NK-92 treated with Interleukin-12 subunit alpha and Interleukin-12 subunit beta, amount 100 ng/mL, for 24 hours (cell line): ENCODE measurements around the gene NCK1.
A peak's percentile ranks its signal among the peaks of the same experiment; 100 is the strongest.

Experiments used
- DNase-seq: peaks from one replicate; lab custom pipeline; 2025; lab: John Stamatoyannopoulos, UW

The NCK1 gene

DNA sequence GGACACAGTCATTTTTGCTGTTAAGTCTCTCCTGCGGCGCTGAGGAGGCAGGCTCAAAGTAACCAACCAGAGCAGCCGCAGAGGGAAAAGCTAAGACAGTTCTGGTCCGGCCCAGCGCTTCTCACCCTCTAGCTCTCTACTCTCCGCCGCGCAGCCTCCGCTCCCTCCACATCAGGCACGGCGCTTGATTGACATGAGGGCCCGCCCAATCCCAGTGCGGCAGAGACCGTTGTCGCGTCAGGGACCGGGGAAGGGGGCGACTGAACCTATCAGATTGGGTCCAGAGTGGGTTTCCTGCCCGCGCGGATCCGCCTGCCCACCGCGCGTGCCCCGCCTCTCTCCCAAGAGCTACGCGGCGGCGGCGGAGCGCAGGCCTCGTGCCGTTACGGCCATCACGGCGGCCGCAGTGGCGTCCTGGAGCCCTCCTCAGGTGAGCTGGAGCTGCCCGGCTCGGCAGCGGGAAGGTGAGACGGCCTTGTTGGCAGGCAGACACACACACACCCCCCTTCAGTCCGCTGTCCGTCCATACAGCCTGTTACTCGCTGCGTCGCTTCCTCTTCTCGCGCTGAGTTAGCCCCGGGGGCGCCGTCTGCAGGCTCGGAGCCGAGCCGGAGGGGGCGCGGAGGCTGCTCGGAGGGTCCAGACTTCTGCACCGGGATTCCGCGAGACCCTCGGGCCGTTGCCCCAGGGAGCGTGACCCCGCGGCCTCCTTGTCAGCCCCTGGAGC, at the start of gene NCK1:
Gene NCK1, plus strand, starts transcription at position 319 of the 727 bp plus-strand sequence. CDS start 65,794 bp downstream, outside the sequence.
- DNase-seq = peak; percentile 98

DNA sequence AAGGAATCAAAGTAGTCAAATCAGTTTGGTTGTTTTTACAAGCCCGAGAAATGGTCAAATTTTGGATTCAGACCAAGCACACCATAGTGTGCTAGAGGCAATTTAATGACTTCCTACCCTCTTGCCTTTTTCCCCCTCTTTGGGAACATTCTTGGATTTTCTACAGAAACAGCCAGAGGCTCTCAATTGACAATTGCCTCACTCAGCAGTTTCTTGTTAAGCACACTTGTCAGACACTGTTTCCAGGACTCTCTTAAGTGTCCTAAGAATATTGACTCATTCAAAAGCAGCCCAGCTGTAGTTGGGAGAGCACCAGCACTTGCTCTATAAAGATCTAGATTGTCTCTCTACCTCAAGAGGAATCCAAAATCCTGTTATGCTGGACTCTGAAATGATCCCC, 44.6 kb upstream of the NCK1 start:
- DNase-seq = no peak

DNA sequence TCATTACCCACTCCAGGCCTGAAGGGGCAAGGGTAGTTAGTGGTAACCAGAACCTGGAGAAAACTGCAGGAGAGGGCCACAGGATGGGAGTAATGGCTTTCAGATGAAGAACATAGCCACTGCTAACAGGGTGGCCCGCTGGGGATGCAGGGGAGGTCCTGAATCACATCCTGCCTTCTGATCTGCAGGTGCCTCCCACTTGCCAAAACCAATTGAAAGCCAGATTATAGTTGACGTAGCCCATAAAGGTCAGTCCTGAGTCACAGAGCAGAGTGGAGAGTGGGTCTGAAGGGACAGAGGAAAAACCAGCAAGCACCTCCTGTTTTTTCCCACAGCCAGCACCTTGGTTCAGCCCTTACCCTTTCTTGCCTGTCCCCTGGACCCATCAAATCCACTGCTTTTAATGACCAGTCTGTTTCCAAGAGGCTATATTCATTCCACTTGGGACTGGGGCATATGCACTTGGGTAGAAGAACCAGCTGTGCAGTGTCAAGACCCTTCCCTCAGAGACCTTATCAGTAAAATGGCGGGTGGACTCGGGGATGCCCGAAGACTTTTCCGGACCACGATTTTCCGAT, 43.7 kb upstream of the NCK1 start:
- DNase-seq = no peak

DNA sequence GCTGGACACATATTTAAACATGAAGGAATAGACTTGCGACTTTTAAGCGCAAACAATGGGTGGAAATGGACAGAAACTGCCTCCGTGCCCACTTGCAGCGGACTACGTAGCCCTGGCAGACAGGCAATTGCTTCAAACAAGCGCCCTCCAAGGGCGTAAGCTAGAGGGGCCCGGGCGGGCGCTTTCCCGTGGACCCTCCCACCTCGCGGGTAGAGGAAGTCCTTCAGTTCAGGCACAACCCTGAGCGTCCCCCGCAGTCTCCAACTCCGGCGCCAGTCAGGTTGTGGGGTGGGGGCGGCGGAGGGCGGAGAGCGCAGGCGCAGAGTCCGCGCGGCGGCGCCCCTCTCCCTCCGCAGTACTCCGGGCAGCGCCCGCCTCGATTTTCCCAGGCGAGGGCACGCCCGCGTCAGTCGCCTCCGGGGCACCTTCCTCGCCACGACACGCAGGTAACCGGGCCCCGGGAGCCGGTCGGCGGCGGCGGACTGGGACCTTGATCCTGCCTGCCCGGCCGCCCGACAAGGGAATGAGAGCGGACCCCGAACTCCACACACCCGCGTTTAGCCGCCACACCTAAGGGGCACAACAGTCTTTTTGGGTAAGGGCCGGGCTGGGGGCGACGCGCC, 43.1 kb upstream of the NCK1 start, which contains the start of gene SLC35G2:
Gene SLC35G2, plus strand, starts transcription at position 358 of the 623 bp plus-strand sequence. CDS start 35,335 bp downstream, outside the sequence.
- no peak for DNase-seq

DNA sequence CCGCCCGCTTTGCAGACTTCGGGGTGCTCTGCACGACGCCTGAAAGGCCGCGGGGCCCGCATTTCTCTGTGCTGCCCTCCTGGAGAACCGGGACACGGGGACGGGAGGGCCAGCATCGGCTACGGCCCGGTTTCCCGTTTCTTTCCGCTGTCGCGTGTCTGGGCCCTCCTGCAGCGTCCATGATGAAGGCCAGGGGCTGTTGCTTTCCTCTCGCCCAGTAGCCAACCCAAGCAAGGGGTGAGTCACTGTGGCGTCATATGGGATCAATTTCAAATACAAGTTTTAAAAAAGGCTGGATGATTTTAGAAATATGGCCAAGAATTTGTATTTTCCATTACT, 42.6 kb upstream of the NCK1 start:
- DNase-seq = no peak

DNA sequence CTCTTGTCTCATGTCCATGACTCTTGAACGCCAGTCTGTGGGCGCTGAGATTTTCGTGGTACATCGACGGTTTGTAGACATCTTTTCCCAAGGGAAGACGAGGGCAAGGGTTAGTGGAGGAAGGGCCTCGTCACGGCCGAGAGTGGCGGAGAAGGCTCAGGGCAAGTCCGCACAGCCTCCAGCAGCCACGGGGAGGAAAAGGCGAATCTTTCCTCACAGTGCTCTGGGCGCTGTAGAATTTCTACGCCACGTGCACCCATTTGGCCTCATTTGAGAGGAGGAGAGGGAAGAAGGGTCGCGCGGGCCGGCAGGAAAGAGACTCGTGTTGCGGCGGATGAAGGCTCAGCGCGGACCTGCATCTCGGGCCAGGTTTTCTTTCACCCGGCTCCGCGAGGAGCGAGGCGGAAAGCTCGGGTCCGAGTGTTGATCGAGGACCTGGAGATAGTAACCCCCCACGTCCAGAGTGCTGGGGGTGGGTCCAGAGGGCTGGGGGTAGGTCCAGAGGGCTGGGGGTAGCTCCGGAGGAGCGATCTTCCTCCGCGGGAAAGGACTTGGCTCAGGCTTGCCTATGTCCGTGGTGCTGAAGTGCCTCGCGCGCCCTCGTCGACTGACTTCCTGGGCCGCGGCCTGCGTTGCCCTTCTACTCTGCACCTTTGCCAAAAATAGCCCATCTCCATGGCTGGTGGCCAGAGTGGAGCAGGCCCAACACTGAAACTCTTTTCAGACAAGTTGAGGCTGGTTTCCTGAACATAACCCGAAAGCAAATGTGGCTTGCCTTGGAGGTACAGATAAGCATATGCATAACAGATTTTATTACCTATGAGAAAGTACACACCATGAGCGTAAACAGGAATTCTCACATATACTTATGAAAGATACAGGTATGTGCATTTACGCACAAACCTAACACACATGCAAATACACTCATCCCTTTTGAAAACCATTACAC, 42.0 kb upstream of the NCK1 start:
- DNase-seq = no peak

DNA sequence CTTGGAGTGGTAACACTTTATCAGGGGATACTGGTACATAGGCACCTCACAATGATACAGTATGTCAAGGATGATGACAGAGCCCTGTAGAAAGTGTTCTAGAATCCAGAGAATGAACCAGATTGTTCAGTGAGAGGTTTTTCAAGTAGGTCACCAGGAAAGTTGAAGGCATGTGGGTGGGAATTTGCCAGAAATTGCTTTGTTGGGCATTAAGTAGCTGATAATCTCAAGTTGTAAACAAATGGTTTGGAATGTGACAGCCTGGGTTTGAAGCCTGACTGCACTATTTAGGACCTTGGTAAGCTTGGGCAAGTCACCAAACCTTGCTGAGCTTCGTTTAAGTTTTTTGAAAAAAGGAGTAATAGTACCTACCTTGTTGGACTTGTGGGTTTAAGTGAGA, 30.5 kb upstream of the NCK1 start:
- no peak for DNase-seq

DNA sequence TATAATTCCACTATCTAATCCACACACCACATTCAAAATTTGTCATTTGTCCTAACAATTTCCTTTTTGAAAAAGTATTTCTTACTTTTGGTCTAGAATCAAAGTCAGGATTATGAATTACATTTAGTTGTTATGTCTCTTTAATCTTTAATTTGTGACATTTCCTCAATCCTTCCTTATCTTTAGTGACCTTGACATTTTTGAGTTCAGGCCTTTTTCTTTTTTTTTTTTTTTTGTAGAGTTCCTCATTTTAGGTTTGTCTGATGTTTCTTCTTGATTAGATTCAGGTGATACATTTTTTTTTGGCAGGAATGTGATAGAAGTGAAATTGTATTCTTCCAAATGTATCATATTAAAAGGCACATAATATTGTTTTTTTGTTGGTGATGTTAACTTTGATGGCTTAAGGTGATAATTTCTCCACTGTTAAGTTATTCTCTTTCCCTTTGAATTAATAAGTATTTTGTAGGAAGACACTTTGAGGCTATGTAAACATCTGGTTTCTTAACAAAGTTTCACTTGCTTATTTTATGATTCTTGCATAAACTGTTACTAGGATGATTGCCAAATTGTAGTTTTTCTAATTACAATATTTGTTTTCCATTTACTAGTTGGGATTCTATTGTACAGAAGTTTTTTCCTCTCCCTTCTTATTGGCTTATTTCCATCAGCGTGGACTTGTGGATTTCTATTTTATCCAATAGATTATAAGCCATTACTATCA, 26.8 kb upstream of the NCK1 start:
- DNase-seq = no peak

DNA sequence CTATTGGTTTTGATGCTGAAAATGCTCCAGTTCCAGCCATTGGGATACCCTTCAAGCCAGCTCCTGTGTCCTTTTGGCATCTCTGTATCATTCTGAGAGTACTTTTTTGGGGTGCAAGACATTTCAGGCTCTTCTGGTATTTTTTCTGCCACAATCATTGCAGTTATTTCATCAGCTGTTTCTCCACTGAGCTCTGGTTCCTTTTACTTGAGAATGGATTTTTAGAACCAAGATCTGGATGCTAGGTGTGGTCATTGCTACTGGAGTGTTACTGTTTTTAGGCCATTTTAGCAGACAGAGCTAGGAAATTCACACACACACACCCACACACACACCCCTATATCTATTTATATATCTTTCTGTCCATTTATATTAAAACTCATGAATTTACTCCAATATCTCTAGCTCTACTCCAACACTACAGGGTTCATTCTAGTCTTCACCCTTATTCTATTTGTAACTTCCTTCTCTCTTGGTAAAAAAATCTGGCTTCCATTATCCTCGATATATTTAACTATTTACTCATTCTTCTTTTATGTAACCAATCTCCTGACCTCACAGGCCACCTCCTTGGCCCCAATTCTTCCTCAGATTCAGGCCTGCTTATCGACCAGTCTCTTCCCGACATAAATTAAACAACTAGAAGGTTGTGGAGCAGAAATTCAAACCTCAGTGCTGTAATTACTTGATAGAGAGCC, 26.0 kb upstream of the NCK1 start:
- DNase-seq = no peak

DNA sequence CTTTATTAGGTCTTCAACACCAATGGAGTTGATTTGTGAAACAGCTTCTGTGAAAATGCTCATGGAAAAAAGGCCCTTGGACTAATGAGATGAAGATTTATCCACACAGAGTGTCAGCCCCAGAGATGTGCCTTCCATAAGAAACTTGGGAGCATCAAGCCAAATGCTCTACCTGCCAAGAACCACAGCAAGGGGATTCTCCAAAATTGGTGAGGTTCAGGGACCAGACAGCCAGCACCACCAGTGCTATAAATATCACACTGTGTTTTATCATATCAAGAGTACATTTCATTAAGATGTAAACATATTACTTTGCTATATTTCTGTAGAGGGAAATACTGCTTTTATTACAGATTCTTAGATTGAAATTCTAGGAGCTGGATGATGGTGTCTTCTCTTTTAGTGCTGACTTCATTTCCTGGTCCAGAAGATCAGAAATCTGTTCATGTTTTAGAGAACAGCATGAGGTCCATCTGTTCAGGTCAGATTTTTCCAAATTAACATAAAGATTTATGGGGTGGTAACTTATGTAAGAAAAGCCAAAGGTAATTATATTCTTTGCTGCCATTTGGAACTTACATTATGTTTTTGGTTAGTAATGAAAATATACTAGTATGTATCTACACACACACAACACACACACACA, 25.4 kb upstream of the NCK1 start:
- no peak for DNase-seq

DNA sequence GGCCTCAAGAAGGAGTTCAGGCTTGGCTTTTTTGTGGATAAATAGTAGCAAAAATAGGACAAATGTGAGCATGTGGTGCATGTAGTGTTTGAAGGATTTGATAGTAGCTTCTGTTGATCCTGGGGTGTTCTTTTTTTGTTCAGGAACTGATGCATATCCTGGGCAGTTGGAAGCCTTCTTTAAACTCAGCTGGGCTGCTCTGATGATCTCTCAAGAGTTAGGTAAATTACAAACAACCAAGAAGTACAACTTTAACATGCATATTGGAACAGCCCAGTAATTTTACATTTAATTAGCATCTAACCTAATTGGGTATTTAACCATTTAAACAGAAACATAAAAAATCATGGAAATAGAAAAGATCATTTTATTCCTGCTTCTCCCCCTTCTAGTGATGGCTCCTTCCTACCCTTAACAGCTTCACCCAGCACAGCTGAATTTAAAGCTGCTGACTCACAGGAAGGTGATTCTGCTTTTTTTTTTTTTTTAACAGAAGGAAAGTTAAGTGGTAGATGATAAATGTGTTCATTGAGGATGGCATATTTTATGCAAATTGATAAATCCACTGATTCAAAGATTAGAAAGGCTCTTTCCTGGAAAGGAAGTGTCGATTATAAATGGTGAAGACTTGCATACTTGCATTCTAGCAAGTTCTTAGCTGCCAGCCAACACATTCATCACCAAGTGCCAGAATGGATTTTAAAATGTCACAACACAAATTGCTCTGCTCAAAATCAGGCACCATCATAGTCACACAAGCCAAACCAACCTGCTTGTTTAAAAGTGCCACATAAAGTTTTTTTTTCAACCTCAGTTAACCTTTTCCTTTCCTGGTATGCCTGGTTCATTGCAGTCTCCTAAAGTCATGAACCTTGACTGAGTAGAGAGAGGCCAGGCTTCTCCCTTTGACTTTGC, 23.1 kb upstream of the NCK1 start:
- DNase-seq = no peak

DNA sequence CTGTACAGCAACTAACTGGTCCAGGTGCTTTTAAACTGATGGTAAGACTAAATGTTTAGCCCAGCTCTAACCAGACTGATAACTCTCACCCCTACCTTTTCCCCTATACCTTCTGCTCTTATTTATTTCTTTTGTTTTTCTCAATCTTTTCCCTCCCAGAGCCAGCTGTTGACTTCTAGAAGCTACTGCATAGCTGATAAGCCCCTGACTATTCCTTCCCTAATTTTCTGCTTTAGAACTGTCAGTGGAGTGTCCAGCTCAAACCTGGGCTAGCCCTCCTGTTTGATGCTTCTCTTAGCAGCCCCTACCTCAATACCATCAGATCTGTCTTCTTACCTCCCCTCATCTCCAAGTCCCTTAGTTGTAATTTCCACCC, 22.5 kb upstream of the NCK1 start:
- no peak for DNase-seq

DNA sequence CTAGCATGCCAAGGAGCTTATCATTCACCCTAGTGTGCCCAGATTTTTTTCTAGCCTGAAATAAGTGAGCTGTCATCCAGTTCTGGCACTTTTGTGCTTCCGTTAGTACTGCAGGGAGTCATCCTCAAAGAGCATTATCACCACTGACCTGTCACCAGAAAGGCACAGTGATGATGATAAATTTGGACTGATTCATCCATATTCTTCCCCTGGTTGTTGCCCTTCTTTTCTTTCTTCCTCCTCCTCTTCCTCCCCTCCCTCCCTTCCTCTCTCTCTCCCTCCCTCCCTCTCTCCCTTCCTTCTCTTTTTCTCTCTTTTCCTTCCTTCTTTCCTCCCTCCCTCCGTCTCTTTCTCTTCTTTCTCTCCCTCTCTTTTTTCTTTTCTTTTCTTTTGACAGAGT, 21.8 kb upstream of the NCK1 start:
- DNase-seq = no peak

DNA sequence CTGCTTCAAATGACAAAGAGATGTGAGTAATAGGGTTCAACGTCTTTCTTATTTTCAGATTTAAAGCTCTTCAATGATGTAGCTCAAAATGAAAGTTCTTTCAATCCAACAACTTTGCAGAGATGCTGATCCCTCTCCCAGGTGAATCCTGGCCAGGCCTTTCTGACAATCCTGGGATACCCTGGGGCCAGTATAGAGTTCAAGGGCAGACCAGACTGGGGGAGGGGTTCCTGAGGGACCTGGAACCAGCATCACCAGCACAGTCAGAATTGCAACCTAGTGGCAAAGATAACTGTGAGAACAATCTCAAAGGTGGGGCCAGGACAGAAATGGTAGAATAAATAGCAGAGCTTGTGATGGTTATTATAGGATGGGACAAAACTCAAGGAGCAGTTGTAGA, 19.7 kb upstream of the NCK1 start:
- no peak for DNase-seq

DNA sequence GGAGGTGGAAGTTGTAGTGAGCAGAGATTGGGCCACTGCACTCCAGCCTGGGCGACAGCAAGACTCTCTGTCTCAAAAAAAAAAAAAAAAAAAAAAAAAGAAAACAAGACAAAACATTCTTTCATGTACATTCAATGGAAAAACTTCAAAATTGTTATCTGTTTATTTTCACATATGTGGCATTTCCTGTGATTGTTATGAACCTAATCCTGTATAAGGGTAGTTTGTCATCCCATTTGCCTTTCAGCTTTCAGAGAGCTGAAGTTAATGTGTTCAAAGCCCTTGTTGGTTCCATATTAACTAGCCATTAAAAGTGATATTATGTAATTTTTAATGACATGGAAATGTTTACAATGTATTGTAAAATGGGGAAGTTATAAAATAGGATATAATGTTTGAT, 17.3 kb upstream of the NCK1 start:
- no peak for DNase-seq

DNA sequence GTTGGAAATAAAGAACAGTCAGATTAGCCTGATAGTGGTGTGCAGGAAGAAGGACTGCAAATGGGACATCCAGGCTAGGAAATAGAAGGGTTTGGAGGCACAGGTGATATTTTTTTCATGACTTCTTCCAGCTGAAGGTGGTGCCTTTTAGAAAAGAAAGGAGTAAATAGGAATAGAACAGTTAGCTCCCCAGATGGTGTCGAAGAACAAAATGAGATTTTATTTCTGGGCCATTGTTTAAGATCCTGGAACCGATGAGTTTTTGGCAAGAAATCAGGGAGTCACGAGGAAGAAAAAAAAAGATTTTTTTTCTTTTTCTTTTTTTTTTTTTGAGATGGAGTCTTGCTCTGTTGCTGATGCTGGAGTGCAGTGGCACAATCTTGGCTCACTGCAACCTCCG, 9.8 kb upstream of the NCK1 start:
- DNase-seq = no peak

DNA sequence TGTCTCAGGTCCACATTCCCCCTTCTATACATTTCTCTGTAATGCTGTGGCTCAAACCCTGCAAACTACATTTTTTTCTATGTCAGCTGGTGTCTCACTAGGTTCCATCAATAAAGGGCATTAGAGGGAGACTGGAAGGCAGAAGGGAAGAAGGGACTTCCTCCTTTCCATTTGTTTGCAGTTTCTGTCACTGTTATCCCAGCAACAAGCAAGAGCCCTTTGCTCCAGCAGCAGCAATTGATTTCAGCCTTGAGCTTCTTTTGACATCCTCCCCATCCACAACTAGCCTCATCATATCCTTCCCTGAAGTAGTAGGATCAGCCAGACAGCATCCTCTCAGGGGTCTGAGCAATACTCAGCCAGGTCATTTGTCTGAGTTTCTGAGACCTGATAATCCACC, 5.3 kb upstream of the NCK1 start:
- DNase-seq = no peak

DNA sequence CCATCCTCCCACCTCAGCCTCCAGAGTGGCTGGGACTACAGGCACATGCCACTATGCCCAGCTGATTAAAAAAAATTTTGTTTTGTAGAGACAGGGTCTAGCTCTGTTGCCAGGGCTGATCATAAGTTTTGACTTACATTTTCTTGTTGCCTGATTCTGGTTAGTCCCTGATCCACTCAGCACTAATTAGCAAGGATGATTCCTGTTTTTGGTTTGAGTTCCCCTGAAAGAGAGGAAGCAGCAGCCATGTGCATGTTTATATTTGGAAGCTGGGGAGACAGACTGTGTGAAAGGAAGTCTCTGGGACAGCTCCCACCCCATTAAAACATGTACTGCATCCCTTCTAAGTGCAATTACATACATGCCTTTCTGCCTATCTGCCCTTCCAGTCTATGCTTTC, 3.6 kb upstream of the NCK1 start:
- no peak for DNase-seq

DNA sequence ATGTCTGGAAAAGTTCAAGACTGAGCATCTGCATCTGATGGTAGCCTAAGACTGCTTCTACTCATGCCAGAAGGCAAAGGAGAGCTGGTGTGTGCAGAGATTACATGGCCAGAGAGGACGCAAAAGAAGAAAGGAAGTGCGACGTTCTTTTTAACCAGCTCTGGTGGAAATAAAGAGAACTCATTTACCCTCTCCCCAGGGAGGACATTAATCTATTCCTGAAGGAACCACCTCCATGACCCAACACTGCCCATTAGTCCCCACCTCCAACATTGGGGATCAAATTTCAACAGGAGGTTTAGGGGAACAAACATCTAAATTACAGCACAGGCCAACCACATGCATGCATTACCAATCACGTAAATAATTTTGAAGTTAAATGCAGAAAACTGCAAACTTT, 1.5 kb upstream of the NCK1 start:
- no peak for DNase-seq
